ENCODE measurements around the gene MTARC1.

DNA sequence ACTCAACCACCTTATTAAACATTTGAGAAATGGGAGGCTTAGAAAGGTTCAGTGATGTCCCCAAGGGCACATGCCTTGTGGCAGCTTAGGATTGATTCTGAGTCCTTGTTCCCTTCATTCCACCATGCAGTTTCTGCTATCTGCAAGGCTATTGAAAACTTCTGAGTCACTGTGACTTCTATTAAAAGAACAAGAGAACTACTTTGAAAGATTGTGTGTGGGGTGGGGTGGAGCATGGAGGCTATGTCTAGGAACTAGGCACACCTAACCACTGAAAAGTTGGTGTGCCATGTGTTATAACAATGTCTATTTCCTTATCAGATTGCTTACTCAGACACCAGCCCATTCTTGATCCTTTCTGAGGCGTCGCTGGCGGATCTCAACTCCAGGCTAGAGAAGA lies 10.8 kb downstream of the MTARC1 start:
- TF ChIP-seq CTCF (IDR thresholded peaks at IDR 0.05) (no peak), POLR2A (IDR thresholded peaks at IDR 0.05) (no peak)

Measured in vagina (tissue), 2 donors.